Activated CD8-positive, alpha-beta memory T cell treated with anti-CD3 and anti-CD28 coated beads, Interleukin-2, amount 50 U/mL, for 4 hours (primary cell): ENCODE results near the gene PPP1R13B.

Experiments used
- DNase-seq: peaks from one replicate; pipeline ENCODE4 v3.0.0-alpha.2; 2020

Gene PPP1R13B

GRCh38 chr14:103727313-103727980 is 119.9 kb downstream of the PPP1R13B start:
- DNase-seq = no peak

- DNase-seq = no peak
Measured at GRCh38 chr14:103726474-103726873, 120.9 kb downstream of the PPP1R13B start.

GRCh38 chr14:103725739-103726395 is 121.5 kb downstream of the PPP1R13B start:
- DNase-seq = no peak

DNA sequence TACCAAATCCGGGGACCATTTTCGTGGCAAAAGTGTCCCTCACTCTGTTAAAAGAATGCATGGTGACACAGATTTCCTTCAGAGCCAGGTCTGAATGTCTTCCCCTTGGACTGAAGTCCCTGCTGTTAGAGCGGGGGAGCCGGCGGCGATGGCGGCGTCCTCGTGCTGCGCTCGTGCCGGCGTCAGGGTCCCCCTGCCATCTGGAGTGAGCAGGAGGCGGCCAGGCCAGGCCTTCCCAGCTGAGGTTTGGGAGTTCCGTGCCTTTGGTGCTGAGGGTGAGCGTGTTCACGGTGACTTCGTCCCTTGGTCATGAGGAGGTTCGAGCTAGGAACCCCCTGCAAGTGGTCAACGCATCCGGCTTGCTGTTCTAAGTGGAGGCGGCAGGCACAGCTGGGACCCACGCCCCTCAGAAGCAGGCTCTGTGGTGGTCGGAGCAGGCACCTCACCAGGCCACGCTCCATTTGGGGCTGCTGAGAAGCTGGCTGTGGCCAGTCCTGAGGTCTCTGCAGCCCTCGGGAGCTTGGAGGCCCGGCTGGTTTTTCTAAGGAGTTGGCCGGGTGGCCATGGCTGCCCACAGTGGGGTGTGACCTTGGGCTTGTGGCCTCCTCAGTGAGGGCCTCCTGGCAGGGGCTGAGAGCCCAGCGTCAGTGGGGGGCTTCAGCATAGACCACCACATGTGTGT is 122.2 kb downstream of the PPP1R13B start:
- no peak for DNase-seq

- DNase-seq = no peak
Measured at GRCh38 chr14:103724116-103724515, 123.3 kb downstream of the PPP1R13B start.

DNA sequence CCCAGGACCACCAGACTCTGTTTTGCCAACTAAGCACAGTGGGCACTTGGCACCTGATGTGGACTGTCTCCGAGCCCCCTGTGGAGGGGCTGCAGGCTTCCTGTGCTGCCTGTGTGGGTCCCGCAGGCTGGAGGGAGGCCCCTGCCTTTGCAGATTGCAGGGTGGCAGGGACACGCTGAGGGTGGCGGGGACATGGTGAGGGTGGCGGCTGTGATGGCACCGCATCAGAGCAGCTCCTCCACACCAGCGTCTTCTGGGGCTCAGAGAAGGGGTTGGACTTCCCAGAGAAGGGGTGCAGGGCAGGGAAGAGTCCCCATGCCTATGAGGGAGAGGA is 123.7 kb downstream of the PPP1R13B start:
- DNase-seq = no peak

DNA sequence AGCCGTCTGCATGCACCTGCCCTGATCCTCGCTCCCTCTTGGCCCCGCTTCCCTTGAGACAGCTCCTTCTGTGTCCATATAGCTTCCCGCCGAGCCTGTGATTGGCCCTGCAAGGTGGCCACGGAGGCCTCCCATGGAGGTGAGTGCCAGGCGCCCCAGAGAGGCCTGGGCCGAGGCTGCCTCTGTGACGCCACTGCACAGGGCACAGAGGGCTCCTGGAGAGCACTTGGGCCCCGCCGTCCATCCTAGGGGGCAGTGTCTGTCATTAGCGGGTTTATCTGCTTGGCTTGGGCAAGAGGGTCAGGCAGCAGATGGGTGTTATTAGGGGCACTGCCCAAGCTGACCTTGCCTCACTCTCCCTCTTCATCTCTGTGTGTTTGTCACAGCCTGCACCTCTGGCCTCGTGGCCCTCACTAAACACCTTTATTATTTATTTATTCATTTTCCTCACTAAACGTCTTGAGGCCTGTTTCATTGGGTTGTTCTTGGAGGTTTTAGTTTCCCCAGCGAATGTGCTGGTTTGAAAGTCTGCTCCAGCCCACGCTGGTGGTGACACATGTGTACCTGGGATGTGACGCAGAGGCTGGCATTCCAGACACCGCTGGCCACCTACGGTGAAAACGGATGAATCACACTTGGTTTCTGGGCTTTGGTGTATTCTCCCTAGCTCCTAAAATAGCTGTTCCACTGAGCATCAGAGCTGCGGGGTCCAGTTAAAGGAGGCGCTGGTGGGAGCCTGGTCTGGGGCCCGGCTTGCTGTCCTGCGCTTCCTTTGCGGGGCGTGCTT is 125.8 kb downstream of the PPP1R13B start:
- no peak for DNase-seq

GRCh38 chr14:103719751-103720150 is 127.6 kb downstream of the PPP1R13B start:
- DNase-seq = no peak

- DNase-seq = no peak
Measured at GRCh38 chr14:103718572-103718971, 128.8 kb downstream of the PPP1R13B start.

DNA sequence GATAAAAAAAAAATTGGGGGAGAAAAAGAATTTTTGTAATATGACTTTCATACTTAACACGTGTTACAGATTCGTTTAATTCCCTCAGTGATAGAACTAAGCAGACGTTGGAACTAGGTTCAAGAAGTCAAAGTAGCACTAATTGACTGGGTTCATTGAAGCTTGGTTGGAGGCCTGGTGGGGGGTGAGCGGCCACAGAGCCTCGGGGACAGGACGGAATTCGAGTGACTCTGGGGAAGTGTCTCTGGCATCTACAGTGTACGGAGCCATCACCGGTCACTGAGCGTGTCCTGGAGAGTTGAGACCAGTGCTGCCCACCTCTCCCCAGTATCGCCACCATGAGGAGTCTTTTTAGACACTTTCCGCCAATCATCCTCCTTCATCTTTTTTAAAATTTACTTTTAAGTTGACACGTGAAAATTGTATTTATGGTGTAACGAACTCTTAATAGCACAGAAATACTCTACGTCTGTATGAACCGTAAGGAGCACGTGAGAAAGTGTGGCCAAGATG is 130.4 kb downstream of the PPP1R13B start:
- no peak for DNase-seq

GRCh38 chr14:103716091-103716801 is 131.1 kb downstream of the PPP1R13B start:
- DNase-seq = peak; percentile 29

- DNase-seq = peak; percentile 99
Measured at GRCh38 chr14:103715052-103716000, 132.0 kb downstream of the PPP1R13B start, which contains the start of the genes XRCC3 and ZFYVE21. Gene XRCC3 (minus strand): TSS chr14:103715451. CDS start chr14:103711087, 4,364 bp downstream. Gene ZFYVE21 (plus strand): TSS chr14:103715810. CDS start chr14:103715842, 32 bp downstream.

GRCh38 chr14:103714063-103714724 is 133.2 kb downstream of the PPP1R13B start:
- no peak for DNase-seq

DNA sequence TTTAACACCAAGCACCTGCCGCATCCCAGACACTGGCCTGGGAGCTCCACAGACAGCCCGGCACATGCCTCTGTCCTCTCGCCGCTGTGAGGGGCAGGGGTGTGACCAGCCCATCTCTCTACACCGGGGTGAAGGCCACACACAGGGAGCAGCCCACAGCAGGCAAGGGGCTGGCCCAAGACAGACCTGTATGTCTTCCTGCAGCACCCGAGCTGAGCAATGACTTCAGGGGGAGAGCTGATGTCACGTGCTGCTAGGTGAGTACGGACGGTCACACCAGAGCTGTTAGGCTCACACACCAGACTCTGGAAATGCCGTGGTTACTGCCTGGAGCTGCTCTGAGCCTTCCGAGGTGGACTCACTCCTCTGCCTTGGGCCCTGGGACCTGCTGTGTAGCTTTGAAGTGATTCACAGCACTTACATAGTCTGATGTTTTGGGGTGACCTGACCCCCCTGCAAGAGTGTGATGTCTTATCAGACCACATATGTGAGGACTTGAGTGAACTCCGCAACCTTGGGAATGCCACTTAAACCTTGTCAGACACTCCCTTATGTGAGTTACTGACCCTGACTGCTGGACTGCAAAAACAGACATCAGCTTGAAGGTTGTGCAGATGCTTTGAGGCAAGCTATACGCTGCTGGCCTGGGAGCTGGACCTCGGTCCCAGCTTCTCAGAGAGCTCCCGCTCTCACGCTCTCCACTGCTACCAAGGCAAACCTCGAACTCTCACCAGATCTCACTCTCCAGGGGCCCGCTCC is 133.9 kb downstream of the PPP1R13B start:
- DNase-seq = no peak

DNA sequence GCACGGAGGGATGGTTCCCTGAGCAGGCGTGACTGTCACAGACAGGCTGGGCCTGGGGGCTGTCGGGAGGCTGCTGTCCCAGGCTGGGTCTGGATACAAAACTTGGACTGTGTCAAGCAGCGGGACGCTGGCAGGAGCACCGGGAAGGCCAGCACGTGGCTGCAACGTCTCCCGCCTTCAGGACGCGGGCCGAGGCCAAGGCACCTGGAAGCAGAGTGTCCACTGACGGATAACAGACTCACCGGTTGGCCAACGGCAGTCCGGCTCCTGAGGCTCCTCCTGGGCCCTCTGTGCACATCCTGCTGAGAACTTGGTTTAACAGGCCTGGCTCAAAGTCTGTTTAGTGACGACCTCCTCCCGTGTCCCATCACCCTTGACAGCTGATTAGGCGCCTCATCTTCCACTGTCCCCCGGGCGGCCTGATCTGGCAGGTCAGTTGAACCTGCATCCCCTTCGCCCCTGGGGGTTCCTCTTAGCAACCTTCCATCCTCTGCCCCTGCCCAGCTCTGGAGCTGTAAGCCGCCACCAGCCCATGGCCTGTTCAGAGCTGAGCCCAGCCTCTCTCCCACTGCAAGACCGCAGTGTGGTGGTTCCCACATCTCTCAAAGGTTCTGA is 134.6 kb downstream of the PPP1R13B start:
- no peak for DNase-seq

- DNase-seq = no peak
Measured at GRCh38 chr14:103711516-103712431, 135.6 kb downstream of the PPP1R13B start.

DNA sequence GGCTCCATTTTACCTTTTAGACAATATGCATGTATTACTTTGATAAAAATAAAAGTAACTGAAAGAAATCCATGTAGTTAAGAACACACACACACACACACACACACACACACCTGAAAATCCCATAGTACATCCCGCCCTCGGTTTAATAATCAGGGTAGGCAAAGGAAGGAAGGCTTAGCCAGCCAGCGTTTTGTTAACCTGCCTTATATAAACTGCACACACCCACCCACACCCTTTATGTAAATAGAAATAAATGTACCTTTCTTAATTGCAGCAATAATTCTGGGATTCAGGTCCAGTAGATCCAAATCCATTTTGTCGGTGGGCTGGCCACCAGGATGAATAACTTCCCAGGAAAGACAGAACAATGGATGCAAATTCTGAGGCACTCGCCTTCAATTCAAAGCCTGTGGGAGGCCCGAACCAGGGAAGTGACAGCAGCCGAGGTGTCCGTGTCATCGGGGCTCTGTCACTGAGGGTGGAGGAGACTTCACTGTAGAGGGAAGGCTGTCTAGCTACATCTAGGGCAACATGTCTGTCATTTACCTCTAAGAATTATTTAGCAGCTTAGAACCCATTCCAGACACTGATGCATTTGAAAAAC is 136.5 kb downstream of the PPP1R13B start:
- DNase-seq = no peak

DNA sequence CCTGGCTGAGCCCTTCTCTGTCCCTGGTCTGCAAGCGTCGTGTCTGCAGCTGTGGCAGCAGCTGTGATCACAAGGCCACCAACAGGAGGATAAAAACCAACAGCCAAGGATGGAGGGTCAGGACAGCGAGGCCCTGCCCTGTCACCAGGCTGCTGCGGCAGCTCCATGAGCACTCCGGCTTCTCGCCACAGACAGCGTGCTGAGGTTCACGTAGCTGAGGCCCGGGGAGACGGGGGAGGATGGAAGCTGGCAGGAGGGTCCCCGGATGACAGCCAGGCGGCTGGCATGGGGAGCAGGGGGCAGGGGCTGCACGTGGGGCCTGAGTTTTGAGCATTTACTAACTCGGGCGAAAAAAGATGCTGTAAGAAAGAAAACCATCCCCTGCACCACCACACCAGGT is 137.6 kb downstream of the PPP1R13B start:
- no peak for DNase-seq
